WTC11 (cell line): ENCODE data around the gene DHPS. TPM values are rescaled to one million over a fixed set of nuclear protein-coding genes. Genes with fewer than 3 reads are reported as not detected.

Experiments used
- AFF4 ChIP-seq: sonication (generic); formaldehyde crosslinking; IDR thresholded peaks from 2 replicates; pipeline ENCODE4 v1.8.1; 2023; ENCODE audit warnings: mild to moderate bottlenecking, missing genetic modification reagents, borderline replicate concordance
- AR ChIP-seq: fragments of 250-450 bp; sonication (Bioruptor Pico); IDR thresholded peaks from 2 replicates; pipeline ENCODE4 v1.9.0; 2021; ENCODE audit warnings: mild to moderate bottlenecking
- ATF1 ChIP-seq: sonication (generic); formaldehyde crosslinking; IDR thresholded peaks from 2 replicates; pipeline ENCODE4 v1.8.1; 2023; ENCODE audit warnings: mild to moderate bottlenecking, moderate library complexity, missing genetic modification reagents
- ATF2 ChIP-seq: sonication (generic); formaldehyde crosslinking; IDR thresholded peaks from 2 replicates; pipeline ENCODE4 v1.8.1; 2022; ENCODE audit warnings: low read depth, missing genetic modification reagents, borderline replicate concordance
- CTCF ChIP-seq: fragments of 200-600 bp; IDR thresholded peaks from 2 replicates; pipeline ENCODE4 v1.8.0; 2022; ENCODE audit warnings: antibody characterized with exemption
- E2F5 ChIP-seq: sonication (generic); formaldehyde crosslinking; IDR thresholded peaks from 2 replicates; pipeline ENCODE4 v1.8.1; 2022; ENCODE audit warnings: mild to moderate bottlenecking, moderate library complexity, missing genetic modification reagents
- GABPB1 ChIP-seq: sonication (generic); formaldehyde crosslinking; IDR thresholded peaks from 2 replicates; pipeline ENCODE4 v1.8.1; 2023; ENCODE audit warnings: mild to moderate bottlenecking, missing genetic modification reagents
- MXD4 ChIP-seq: fragments of 250-450 bp; sonication (Bioruptor Pico); IDR thresholded peaks from 2 replicates; pipeline ENCODE4 v1.8.0; 2021; ENCODE audit warnings: mild to moderate bottlenecking, moderate library complexity, borderline replicate concordance
- NFYB ChIP-seq: sonication (generic); formaldehyde crosslinking; conservative IDR thresholded peaks from 2 replicates; pipeline ENCODE4 v1.8.0; 2022; ENCODE audit warnings: low read depth, missing genetic modification reagents
- NR2C2 ChIP-seq: sonication (generic); formaldehyde crosslinking; IDR thresholded peaks from 2 replicates; pipeline ENCODE4 v1.8.0; 2022; ENCODE audit warnings: mild to moderate bottlenecking, missing genetic modification reagents
- PRRX2 ChIP-seq: fragments of 250-450 bp; sonication (Bioruptor Pico); IDR thresholded peaks from 2 replicates; pipeline ENCODE4 v1.8.0; 2021; ENCODE audit warnings: mild to moderate bottlenecking
- RELA ChIP-seq: sonication (generic); formaldehyde crosslinking; IDR thresholded peaks from 2 replicates; pipeline ENCODE4 v1.8.1; 2022; ENCODE audit warnings: missing genetic modification reagents, mild to moderate bottlenecking, borderline replicate concordance
- TEAD4 ChIP-seq: sonication (generic); formaldehyde crosslinking; IDR thresholded peaks from 2 replicates; pipeline ENCODE4 v1.8.0; 2022; ENCODE audit warnings: mild to moderate bottlenecking, missing genetic modification reagents
- ZNF263 ChIP-seq: sonication (generic); formaldehyde crosslinking; IDR thresholded peaks from 2 replicates; pipeline ENCODE4 v1.8.1; 2022; ENCODE audit warnings: low read depth, mild to moderate bottlenecking, moderate library complexity, missing genetic modification reagents
- ZNF532 ChIP-seq: fragments of 250-450 bp; sonication (Bioruptor Pico); IDR thresholded peaks from 2 replicates; pipeline ENCODE4 v1.9.0; 2021; ENCODE audit warnings: mild to moderate bottlenecking, borderline replicate concordance
- total RNA-seq: library from RNA; stranded (reverse); gene quantifications from 3 replicates; pipeline ENCODE4 v1.2.3, GENCODE V29; 2021

DHPS gene
- total RNA-seq, 1 experiment from 2014 or later = 115 TPM

GRCh38 chr19:12639901-12640613, 41.6 kb downstream of the DHPS start (continued):
- TF ChIP-seq AR (CRISPR knock-in tag) (no peak), RELA (CRISPR knock-in tag) (0 out of 2 replicates have a peak, but pooled peaks have one; percentile 29), MXD4 (CRISPR knock-in tag) (no peak), CTCF (peak; percentile 82), ATF2 (CRISPR knock-in tag) (no peak), ZNF532 (CRISPR knock-in tag) (no peak), ZNF263 (no peak), ATF1 (no peak), NFYB (CRISPR knock-in tag) (no peak), E2F5 (CRISPR knock-in tag) (no peak), GABPB1 (CRISPR knock-in tag) (no peak), AFF4 (CRISPR knock-in tag) (no peak), NR2C2 (CRISPR knock-in tag) (no peak), TEAD4 (CRISPR knock-in tag) (no peak), PRRX2 (CRISPR knock-in tag) (no peak)
